Central memory CD8-positive, alpha-beta T cell (primary cell): ENCODE results near the gene DCUN1D2.
"Not testable (repeated sequence)": the region's sequence is repeated elsewhere in the genome, so short reads cannot be mapped to it uniquely, and the experiment has no call there.

Source experiments
- ATAC-seq: fragments of 150-1000 bp; cut with Tn5 transposase; replicated peaks from 2 replicates; pipeline ENCODE4 v1.10.0; 2022; ENCODE audit warnings: mild to moderate bottlenecking, moderate FRiP score, moderate number of reproducible peaks; ENCODE audit not compliant: poor library complexity, severe bottlenecking; ENCODE audit errors: extremely low read depth
- DNase-seq, 2 donors: peaks; one replicate each; pipeline ENCODE4 v3.0.0; 2021; ENCODE audit warnings: low spot score in 2 of 2
- H3K27ac Mint-ChIP-seq: one replicate; pipeline ENCODE4 v1.8.0; 2022; ENCODE audit warnings: low read depth, mild to moderate bottlenecking, moderate library complexity, mixed read lengths
- H3K27me3 Mint-ChIP-seq: one replicate; pipeline ENCODE4 v1.8.0; 2022; ENCODE audit warnings: mixed read lengths
- H3K36me3 Mint-ChIP-seq: one replicate; pipeline ENCODE4 v1.8.0; 2022; ENCODE audit warnings: mild to moderate bottlenecking, moderate library complexity, mixed read lengths; ENCODE audit not compliant: insufficient read depth
- H3K4me1 Mint-ChIP-seq: one replicate; pipeline ENCODE4 v1.8.0; 2022; ENCODE audit warnings: mixed read lengths
- H3K4me3 Mint-ChIP-seq: one replicate; pipeline ENCODE4 v1.8.0; 2022; ENCODE audit warnings: mild to moderate bottlenecking, moderate library complexity, mixed read lengths
- H3K9me3 Mint-ChIP-seq: one replicate; pipeline ENCODE4 v1.8.0; 2022; ENCODE audit warnings: mixed read lengths

DCUN1D2 gene

DNA sequence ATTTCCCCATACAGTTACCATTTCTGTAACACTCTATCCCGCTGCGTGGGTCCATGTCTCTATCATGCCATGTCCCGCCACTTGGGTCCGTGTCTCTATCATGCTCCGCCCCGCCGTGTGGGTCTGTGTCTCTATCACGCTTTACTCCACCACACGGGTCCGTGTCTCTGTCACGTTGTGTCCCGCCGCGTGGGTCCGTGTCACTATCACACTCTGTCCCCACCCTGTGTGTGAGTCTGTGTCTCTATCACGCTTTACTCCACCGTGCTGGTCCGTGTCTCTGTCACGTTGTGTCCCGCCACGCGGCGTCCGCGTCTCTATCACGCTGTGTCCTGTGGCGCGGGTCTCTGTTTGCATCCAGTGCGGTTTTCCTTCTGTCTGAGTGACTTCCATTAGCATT is 48.9 kb downstream of the DCUN1D2 start:
- Mint-ChIP-seq H3K9me3 (no peaks in the 10 kb centered on the region), H3K4me3 (no peak overlapping the region), H3K36me3 (no peaks in the 10 kb centered on the region), H3K4me1 (no peaks in the 10 kb centered on the region), H3K27ac (no peak overlapping the region), H3K27me3 (no peaks in the 10 kb centered on the region)
- DNase-seq (no peak), ATAC-seq (no peak)

DNA sequence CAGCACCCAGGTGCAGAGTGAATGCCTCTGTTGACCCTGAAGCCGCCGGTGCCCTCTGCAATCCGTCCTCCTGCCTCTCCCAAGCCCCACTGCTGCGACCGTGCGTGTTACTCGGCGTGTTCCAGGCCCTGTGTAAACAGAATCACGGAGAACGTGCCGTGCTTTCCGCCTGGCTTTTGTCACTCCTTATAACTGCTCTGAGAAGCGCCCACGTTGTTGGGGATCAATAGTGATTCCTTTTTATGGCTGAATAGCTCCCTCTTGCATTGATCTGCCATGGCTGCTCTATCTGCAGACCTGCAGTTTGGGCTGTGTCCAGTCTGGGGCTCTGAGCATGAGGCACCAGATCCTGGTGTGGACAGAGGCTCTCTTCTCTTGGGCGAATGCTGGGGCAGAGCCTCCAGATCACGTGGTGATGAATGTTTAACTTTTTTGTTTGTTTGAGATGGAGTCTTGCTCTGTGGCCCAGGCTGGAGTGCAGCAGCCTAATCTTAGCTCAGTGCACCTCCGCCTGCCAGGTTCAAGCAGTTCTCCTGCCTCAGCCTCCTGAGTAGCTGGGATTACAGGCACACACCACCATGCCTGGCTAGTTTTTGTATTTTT is 53.0 kb downstream of the DCUN1D2 start:
- Mint-ChIP-seq H3K4me3 (no peak overlapping the region), H3K27ac (no peak overlapping the region), H3K36me3 (no peaks in the 10 kb centered on the region), H3K4me1 (no peaks in the 10 kb centered on the region), H3K9me3 (no peaks in the 10 kb centered on the region), H3K27me3 (no peaks in the 10 kb centered on the region)
- no peak for DNase-seq
- ATAC-seq: no peak

DNA sequence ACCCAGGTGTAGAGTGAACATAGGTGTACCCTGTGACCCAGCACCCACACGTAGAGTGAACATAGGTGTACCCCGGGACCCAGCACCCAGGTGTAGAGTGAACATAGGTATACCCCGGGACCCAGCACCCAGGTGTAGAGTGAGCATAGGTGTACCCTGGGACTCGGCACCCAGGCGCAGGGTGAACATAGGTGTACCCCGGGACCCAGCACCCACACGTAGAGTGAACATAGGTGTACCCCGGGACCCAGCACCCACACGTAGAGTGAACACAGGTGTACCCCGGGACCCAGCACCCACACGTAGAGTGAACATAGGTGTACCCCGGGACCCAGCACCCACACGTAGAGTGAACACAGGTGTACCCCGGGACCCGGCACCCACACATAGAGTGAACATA is 53.6 kb downstream of the DCUN1D2 start:
- not testable (repeated sequence) for H3K27me3 Mint-ChIP-seq, ATAC-seq, H3K4me1 Mint-ChIP-seq

DNA sequence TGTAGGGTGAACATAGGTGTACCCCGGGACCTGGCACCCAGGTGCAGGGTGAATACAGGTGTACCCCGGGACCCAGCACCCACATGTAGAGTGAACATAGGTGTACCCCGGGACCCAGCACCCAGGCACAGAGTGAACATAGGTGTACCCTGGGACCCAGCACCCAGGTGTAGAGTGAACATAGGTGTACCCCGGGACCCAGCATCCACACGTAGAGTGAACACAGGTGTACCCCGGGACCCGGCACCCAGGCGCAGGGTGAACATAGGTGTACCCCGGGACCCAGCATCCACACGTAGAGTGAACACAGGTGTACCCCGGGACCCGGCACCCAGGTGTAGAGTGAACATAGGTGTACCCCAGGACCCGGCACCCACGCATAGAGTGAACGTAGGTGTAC is 54.6 kb downstream of the DCUN1D2 start:
- DNase-seq, ATAC-seq: not testable (repeated sequence)

More for the DNA sequence above, 53.6 kb downstream of the DCUN1D2 start:
- H3K4me3 Mint-ChIP-seq, DNase-seq, H3K36me3 Mint-ChIP-seq, H3K9me3 Mint-ChIP-seq, H3K27ac Mint-ChIP-seq: not testable (repeated sequence)

DNA sequence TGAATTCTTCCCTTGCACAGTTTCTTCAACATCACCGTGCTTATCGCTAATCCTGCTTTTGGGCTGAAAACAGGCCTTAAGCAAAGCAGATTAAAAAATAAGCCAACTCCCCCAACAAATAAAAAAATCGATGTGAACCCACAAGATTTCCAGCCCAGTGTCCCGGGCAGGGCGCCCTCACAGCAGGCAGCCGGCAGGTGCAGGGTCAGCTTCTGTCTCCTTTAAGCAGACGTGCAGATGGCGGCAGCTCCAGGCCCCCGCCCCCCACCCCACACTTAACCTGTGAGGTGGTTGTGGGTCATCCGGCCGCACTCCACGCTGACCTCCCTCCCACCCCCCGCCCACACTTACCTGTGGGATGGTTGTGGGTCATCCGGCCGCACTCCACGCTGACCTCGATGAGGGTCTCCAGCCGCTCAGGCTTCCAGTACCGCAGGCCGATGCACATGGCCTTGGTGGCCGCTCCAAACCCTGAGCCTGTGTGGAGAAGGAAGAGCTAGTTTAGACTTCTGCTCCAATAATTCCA is 57.1 kb downstream of the DCUN1D2 start:
- DNase-seq (no peak), ATAC-seq (no peak)
- H3K27ac Mint-ChIP-seq: no peak overlapping the region
- no peaks in the 10 kb centered on the region for H3K36me3 Mint-ChIP-seq
- no peaks in the 10 kb centered on the region for H3K27me3 Mint-ChIP-seq
- no peaks in the 10 kb centered on the region for H3K9me3 Mint-ChIP-seq
- H3K4me3 Mint-ChIP-seq: no peak overlapping the region
- H3K4me1 Mint-ChIP-seq: no peaks in the 10 kb centered on the region

More for the DNA sequence above, 54.6 kb downstream of the DCUN1D2 start:
- not testable (repeated sequence) for H3K36me3 Mint-ChIP-seq, H3K27me3 Mint-ChIP-seq, H3K9me3 Mint-ChIP-seq, H3K4me3 Mint-ChIP-seq, H3K27ac Mint-ChIP-seq, H3K4me1 Mint-ChIP-seq

DNA sequence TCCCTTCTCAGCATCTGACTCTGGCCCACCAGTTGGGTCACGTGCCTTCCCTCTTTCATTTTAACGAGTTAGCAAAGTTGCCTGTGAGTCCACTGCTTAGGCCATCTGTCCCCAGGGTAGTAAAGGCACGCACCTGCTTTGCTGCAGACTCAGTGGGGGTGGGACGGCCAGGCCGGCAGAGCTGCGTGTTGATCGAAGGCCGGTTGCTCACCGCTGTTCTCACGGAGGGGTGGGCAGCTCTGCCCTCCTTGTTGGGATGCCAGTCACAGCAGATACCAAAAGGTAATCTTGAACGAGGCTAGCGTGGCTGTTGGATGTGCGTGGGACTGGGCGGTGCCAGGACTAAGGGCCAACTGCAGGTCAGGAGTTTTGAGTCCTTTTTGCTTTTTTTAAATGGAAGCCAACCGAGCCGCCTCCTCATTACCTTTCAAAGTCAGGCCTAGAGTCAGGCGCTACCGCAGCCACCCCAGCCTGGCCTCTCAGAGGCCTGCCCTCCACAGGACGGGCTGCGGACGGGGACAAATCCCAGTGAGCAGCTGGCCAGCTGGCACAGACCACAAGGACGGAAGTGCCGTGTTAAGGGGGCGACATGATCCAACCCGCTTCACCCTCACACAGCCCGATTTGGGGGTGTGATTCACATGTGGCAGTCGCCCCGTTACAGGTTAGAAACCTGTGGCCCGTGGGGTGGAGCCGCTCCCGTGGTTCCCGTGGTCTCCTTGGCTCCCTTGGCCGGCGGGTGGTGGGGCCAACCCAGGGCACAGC is 57.8 kb downstream of the DCUN1D2 start:
- Mint-ChIP-seq H3K9me3 (no peaks in the 10 kb centered on the region), H3K27ac (no peak overlapping the region), H3K4me3 (no peak overlapping the region), H3K4me1 (no peaks in the 10 kb centered on the region), H3K36me3 (no peaks in the 10 kb centered on the region), H3K27me3 (no peaks in the 10 kb centered on the region)
- ATAC-seq (no peak), DNase-seq (no peak)

DNA sequence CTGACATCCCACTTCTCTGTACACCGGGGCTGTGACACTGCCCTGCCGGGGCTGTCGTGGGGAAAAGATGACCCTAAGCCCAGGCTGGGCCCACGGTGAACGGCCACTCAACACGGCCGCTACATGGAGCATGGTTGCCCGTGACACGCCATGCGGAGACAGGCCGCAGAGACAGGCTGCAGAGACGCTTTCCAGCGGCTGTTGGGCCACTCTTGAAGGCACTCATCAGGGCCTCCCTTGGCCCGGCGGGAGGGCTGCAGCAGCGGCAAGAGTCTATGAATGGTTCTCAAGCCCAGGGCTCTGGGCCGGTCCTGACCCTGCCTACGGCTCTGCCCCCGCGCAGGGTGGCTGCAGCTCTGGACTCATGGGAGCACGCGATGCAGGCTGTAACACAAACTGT is 59.3 kb downstream of the DCUN1D2 start:
- Mint-ChIP-seq H3K4me3 (no peak overlapping the region), H3K27me3 (no peaks in the 10 kb centered on the region), H3K27ac (no peak overlapping the region), H3K4me1 (no peaks in the 10 kb centered on the region), H3K36me3 (no peaks in the 10 kb centered on the region), H3K9me3 (no peaks in the 10 kb centered on the region)
- ATAC-seq: no peak
- no peak for DNase-seq

DNA sequence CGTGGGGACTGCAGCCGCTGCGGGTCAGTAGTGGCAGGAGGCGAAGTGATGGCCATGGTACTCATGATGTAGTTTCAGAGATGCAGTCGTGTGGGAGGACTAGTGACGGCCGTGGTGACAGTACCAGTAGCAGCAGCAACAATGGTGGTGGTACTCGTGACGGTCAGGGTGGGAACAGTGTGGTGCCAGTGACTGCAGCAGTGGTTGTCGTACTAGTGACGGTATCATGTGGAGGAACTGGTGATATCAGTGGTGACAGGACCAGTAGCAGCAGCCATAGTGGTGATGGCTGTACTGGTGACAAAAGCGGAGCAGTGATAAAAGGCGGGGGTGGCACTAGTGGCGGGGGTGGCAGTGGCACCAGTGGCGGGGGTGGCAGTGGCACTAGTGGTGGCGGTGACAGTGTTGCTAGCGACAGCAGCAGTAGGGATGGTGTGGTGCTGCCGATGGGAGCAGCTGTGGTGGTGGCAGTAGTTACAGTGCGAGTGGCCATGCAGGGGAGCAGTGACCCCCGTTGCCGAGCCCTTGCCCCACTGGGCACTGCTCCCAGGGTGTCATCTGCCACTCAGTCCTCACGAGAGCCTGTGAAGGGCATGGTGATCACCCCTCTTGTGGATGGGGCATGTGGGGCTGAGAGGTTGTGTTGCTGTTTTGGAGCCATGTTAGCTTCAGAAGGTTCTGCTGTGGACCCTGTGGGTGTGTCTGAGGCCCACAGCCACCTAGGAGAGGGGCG is 60.0 kb downstream of the DCUN1D2 start:
- ATAC-seq (no peak), DNase-seq (no peak)
- Mint-ChIP-seq H3K9me3 (no peaks in the 10 kb centered on the region), H3K27ac (no peak overlapping the region), H3K36me3 (no peaks in the 10 kb centered on the region), H3K27me3 (no peaks in the 10 kb centered on the region), H3K4me1 (no peaks in the 10 kb centered on the region), H3K4me3 (no peak overlapping the region)

DNA sequence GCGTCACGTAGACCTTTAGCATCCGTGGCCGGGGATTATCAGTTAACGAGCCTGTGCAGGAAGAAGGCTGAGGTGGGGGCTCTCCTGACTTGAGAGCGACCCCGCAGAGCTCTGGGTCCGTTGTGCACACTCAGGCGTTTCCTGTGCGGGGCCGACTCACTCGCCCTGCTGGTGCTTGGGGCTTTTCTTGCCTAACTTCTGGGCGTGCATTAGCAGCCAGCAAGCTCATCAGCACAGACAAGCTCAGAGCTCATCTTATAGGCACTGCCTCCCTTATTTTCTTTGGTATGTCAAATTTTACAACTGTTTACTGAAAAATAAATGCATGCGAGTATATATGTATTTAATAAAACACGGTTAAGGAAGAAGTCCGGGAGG is 60.9 kb downstream of the DCUN1D2 start:
- Mint-ChIP-seq H3K9me3 (no peaks in the 10 kb centered on the region), H3K4me3 (no peak overlapping the region), H3K27me3 (no peaks in the 10 kb centered on the region), H3K4me1 (no peaks in the 10 kb centered on the region), H3K36me3 (no peaks in the 10 kb centered on the region), H3K27ac (no peak overlapping the region)
- ATAC-seq (no peak), DNase-seq (no peak)

DNA sequence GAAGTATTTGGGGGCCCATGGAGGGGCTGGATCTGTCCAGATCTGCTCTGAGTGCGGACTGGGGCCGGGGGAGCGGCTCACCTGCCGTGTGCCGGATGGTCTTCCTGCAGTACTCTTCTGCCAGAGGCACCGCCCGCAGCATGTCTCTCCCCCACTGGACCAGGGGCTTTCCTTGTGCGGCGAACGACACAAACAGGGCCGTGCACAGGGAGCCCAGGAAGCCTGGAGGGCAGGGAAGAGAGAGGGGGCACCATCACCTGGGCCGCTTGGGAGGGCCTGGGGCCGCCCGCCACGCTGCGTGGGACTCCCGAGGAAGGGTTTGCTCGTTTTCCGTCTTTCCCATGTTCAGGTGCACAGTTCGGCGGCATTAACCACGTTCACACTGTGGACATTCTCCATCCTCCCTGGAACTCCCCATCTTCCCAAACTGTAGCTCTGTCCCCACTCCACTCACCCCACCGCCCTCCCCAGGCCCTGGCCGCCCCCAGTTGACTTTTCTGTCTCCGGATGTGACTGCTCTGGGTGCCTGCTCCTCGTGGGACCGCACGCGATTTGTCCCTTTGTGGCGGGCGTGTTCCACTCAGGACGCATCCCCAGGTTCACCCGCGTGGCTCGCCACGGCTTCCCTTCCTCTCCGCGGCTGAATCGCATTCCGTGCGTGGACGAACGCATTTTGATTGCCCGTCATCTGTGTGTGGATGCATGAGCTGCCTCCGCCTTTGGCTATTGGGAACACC is 61.5 kb downstream of the DCUN1D2 start:
- Mint-ChIP-seq H3K27me3 (no peaks in the 10 kb centered on the region), H3K4me3 (no peak overlapping the region), H3K9me3 (no peaks in the 10 kb centered on the region), H3K36me3 (peaks cover 1% of the 10 kb centered on the region), H3K27ac (no peak overlapping the region), H3K4me1 (no peaks in the 10 kb centered on the region)
- ATAC-seq (no peak), DNase-seq (no peak)

DNA sequence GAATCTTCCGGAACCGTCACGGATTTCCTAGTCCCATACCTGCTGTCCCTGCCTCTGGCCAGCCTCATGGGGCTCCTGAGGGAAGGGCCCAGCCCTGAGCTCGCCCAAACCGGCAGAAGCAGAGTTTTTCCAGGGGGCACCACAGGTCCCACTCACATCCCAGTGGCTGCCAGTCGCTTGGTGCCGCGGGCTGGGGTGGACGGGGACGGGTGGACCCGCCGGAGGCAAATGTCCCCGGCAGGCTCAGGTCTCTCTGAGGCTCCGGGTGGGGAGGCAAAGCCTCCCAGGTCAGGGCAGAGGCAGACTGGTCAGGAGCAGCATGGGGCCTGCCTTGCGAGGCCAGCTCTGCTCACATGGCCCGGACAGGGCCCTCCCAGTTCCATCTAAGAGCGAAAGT is 62.0 kb downstream of the DCUN1D2 start:
- Mint-ChIP-seq H3K36me3 (peaks cover 1% of the 10 kb centered on the region), H3K27ac (no peak overlapping the region), H3K9me3 (no peaks in the 10 kb centered on the region), H3K4me1 (no peaks in the 10 kb centered on the region), H3K4me3 (no peak overlapping the region), H3K27me3 (no peaks in the 10 kb centered on the region)
- DNase-seq (no peak), ATAC-seq (no peak)
